GM23338 (cell line): ENCODE data around the gene PCDHGA11. TPM values are rescaled to one million over a fixed set of nuclear protein-coding genes. Genes with fewer than 3 reads are reported as not detected.
A peak's percentile ranks its signal among the peaks of the same experiment; 100 is the strongest.

ENCODE experiments used
- ATAC-seq: fragments of 200-7000 bp; cut with Tn5 transposase; 3 replicates; pipeline ENCODE4 v1.9.1; 2020
- DNase-seq: peaks from one replicate; pipeline ENCODE4 v3.0.0-alpha.2; 2015; ENCODE audit warnings: low spot score
- H2AFZ ChIP-seq: fragments of 200-600 bp; sonication (generic); 2 replicates; pipeline ENCODE4 v1.8.0; 2016; ENCODE audit warnings: antibody characterized with exemption, mild to moderate bottlenecking, moderate library complexity
- H3F3A ChIP-seq: fragments of 200-600 bp; sonication (generic); replicated peaks from 2 replicates; pipeline ENCODE4 v1.8.0; 2017; ENCODE audit warnings: antibody characterized with exemption, mixed run types, low read depth
- H3K27ac ChIP-seq: fragments of 200-600 bp; sonication (generic); 2 replicates; pipeline ENCODE4 v1.6.1; 2016; ENCODE audit warnings: low read depth
- H3K27me3 ChIP-seq: fragments of 200-600 bp; sonication (generic); 2 replicates; pipeline ENCODE4 v1.8.0; 2016; ENCODE audit warnings: mild to moderate bottlenecking, mixed run types, moderate library complexity; ENCODE audit not compliant: insufficient read depth
- H3K36me3 ChIP-seq: fragments of 200-600 bp; sonication (generic); 2 replicates; pipeline ENCODE4 v1.8.0; 2016; ENCODE audit warnings: mild to moderate bottlenecking; ENCODE audit not compliant: insufficient read depth
- H3K4me1 ChIP-seq: fragments of 200-600 bp; sonication (generic); 2 replicates; pipeline ENCODE4 v1.8.0; 2016; ENCODE audit warnings: mild to moderate bottlenecking, moderate library complexity; ENCODE audit not compliant: insufficient read depth
- H3K4me2 ChIP-seq: fragments of 200-600 bp; sonication (generic); 2 replicates; pipeline ENCODE4 v1.7.1; 2017; ENCODE audit warnings: mixed run types
- H3K4me3 ChIP-seq: fragments of 200-600 bp; sonication (generic); 2 replicates; pipeline ENCODE4 v1.6.1; 2016; ENCODE audit warnings: mixed run types
- H3K79me2 ChIP-seq: fragments of 200-600 bp; sonication (generic); replicated peaks from 2 replicates; pipeline ENCODE4 v1.8.0; 2017; ENCODE audit warnings: mild to moderate bottlenecking; ENCODE audit not compliant: insufficient read depth
- H3K9me2 ChIP-seq: fragments of 200-600 bp; sonication (generic); 2 replicates; pipeline ENCODE4 v1.8.0; 2017; ENCODE audit not compliant: insufficient read depth
- H4K20me1 ChIP-seq: fragments of 200-600 bp; sonication (generic); replicated peaks from 2 replicates; pipeline ENCODE4 v1.8.0; 2017; ENCODE audit warnings: mild to moderate bottlenecking; ENCODE audit not compliant: insufficient read depth
- H3K27ac Mint-ChIP-seq: 2 replicates; pipeline ENCODE4 v1.8.0; 2020; ENCODE audit warnings: inconsistent platforms, mild to moderate bottlenecking, moderate library complexity, mixed read lengths
- H3K27me3 Mint-ChIP-seq: 3 replicates; pipeline ENCODE4 v1.8.0; 2022; ENCODE audit warnings: low read depth, mild to moderate bottlenecking, moderate library complexity, mixed read lengths, inconsistent platforms; ENCODE audit not compliant: insufficient read depth, poor library complexity
- H3K36me3 Mint-ChIP-seq: 3 replicates; pipeline ENCODE4 v1.8.0; 2021; ENCODE audit warnings: low read depth, mild to moderate bottlenecking, inconsistent platforms, moderate library complexity, mixed read lengths
- H3K4me1 Mint-ChIP-seq: 3 replicates; pipeline ENCODE4 v1.8.0; 2020; ENCODE audit warnings: mild to moderate bottlenecking, inconsistent platforms, mixed read lengths
- H3K4me3 Mint-ChIP-seq: 3 replicates; pipeline ENCODE4 v1.8.0; 2021; ENCODE audit warnings: moderate library complexity, mild to moderate bottlenecking, inconsistent platforms, mixed read lengths
- H3K9me3 Mint-ChIP-seq: 3 replicates; pipeline ENCODE4 v1.8.0; 2020; ENCODE audit warnings: moderate library complexity, mild to moderate bottlenecking, inconsistent platforms, mixed read lengths
- CREB1 ChIP-seq: fragments of 250-450 bp; sonication (Bioruptor Pico); IDR thresholded peaks from 2 replicates; pipeline ENCODE4 v1.5.0; 2020; ENCODE audit warnings: low read depth, mild to moderate bottlenecking, moderate library complexity
- JUNB ChIP-seq: IDR thresholded peaks from one replicate; pipeline ENCODE4 v1.6.1; 2016; ENCODE audit warnings: antibody characterized with exemption; ENCODE audit not compliant: unreplicated experiment
- NANOG ChIP-seq: IDR thresholded peaks from 2 replicates; pipeline ENCODE4 v1.6.1; 2016; ENCODE audit warnings: antibody characterized with exemption, borderline replicate concordance
- POLR2AphosphoS5 ChIP-seq: IDR thresholded peaks from 2 replicates; pipeline ENCODE4 v1.6.1; 2016; ENCODE audit warnings: antibody characterized with exemption, low read depth
- polyA plus RNA-seq: library from polyadenylated mRNA; unstranded; fragments of >200 nt; fragmentation: Nextera tagmentation; extraction: Ambion mirVana; gene quantifications from 2 replicates; pipeline ENCODE4 v1.2.1, GENCODE V29; 2016
- total RNA-seq: library from RNA; depleted of rRNA; stranded (reverse); fragments of >200 nt; shearing (Covaris generic); gene quantifications from 2 replicates; pipeline ENCODE4 v1.2.3, GENCODE V29; 2014
- TF ChIP-seq, protein P1 (sequence below): fragments of 250-450 bp; sonication (Bioruptor Pico); IDR thresholded peaks from 2 replicates; pipeline ENCODE4 v1.5.0; 2020; ENCODE audit warnings: mild to moderate bottlenecking, moderate library complexity

The PCDHGA11 gene
- total and polyA plus RNA-seq, 2 experiments from 2014 or later: 3.0 to 10.7 TPM

DNA sequence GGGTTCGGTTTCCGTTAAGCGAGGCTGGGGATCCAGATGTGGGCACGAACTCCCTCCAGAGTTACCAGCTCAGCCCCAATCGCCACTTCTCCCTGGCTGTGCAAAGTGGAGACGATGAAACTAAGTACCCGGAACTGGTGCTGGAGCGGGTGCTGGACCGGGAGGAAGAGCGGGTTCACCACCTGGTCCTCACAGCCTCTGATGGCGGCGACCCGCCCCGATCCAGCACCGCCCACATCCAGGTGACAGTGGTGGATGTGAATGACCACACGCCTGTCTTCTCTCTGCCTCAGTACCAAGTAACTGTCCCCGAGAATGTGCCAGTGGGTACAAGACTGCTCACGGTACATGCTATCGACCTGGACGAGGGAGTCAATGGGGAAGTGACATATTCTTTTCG is 37.5 kb upstream of the PCDHGA11 start:
- peaks cover 2% of the 10 kb centered on the region; the same call in 1 of the 2 replicates for H3K27me3 ChIP-seq
- H3K4me2 ChIP-seq: no peak overlapping the region
- no peak for ATAC-seq
- H4K20me1 ChIP-seq: no peaks in the 10 kb centered on the region
- H3K36me3 ChIP-seq: no peaks in the 10 kb centered on the region
- TF ChIP-seq, protein P1, sequence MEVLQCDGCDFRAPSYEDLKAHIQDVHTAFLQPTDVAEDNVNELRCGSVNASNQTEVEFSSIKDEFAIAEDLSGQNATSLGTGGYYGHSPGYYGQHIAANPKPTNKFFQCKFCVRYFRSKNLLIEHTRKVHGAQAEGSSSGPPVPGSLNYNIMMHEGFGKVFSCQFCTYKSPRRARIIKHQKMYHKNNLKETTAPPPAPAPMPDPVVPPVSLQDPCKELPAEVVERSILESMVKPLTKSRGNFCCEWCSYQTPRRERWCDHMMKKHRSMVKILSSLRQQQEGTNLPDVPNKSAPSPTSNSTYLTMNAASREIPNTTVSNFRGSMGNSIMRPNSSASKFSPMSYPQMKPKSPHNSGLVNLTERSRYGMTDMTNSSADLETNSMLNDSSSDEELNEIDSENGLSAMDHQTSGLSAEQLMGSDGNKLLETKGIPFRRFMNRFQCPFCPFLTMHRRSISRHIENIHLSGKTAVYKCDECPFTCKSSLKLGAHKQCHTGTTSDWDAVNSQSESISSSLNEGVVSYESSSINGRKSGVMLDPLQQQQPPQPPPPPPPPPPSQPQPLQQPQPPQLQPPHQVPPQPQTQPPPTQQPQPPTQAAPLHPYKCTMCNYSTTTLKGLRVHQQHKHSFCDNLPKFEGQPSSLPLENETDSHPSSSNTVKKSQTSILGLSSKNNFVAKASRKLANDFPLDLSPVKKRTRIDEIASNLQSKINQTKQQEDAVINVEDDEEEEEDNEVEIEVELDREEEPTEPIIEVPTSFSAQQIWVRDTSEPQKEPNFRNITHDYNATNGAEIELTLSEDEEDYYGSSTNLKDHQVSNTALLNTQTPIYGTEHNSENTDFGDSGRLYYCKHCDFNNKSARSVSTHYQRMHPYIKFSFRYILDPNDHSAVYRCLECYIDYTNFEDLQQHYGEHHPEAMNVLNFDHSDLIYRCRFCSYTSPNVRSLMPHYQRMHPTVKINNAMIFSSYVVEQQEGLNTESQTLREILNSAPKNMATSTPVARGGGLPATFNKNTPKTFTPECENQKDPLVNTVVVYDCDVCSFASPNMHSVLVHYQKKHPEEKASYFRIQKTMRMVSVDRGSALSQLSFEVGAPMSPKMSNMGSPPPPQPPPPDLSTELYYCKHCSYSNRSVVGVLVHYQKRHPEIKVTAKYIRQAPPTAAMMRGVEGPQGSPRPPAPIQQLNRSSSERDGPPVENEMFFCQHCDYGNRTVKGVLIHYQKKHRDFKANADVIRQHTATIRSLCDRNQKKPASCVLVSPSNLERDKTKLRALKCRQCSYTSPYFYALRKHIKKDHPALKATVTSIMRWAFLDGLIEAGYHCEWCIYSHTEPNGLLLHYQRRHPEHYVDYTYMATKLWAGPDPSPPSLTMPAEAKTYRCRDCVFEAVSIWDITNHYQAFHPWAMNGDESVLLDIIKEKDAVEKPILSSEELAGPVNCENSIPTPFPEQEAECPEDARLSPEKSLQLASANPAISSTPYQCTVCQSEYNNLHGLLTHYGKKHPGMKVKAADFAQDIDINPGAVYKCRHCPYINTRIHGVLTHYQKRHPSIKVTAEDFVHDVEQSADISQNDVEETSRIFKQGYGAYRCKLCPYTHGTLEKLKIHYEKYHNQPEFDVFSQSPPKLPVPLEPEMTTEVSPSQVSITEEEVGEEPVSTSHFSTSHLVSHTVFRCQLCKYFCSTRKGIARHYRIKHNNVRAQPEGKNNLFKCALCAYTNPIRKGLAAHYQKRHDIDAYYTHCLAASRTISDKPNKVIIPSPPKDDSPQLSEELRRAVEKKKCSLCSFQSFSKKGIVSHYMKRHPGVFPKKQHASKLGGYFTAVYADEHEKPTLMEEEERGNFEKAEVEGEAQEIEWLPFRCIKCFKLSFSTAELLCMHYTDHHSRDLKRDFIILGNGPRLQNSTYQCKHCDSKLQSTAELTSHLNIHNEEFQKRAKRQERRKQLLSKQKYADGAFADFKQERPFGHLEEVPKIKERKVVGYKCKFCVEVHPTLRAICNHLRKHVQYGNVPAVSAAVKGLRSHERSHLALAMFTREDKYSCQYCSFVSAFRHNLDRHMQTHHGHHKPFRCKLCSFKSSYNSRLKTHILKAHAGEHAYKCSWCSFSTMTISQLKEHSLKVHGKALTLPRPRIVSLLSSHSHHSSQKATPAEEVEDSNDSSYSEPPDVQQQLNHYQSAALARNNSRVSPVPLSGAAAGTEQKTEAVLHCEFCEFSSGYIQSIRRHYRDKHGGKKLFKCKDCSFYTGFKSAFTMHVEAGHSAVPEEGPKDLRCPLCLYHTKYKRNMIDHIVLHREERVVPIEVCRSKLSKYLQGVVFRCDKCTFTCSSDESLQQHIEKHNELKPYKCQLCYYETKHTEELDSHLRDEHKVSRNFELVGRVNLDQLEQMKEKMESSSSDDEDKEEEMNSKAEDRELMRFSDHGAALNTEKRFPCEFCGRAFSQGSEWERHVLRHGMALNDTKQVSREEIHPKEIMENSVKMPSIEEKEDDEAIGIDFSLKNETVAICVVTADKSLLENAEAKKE: no peak
- no peak for TF ChIP-seq JUNB
- no peak for TF ChIP-seq POLR2AphosphoS5
- H3K4me1 ChIP-seq: 0 out of 2 replicates have a peak, but pooled peaks cover 3% of the 10 kb centered on the region
- H2AFZ ChIP-seq: no peak overlapping the region
- H3K27ac Mint-ChIP-seq: no peak overlapping the region
- H3K4me3 ChIP-seq: no peak overlapping the region
- no peaks in the 10 kb centered on the region for H3F3A ChIP-seq
- peaks cover 46% of the 10 kb centered on the region for H3K36me3 Mint-ChIP-seq
- H3K4me3 Mint-ChIP-seq: peak overlapping the region; percentile 85
- DNase-seq: no peak
- peaks cover 10% of the 10 kb centered on the region for H3K27me3 Mint-ChIP-seq
- no peaks in the 10 kb centered on the region for H3K4me1 Mint-ChIP-seq
- no peaks in the 10 kb centered on the region for H3K79me2 ChIP-seq
- H3K9me3 Mint-ChIP-seq: peaks cover 58% of the 10 kb centered on the region
- no peak overlapping the region for H3K27ac ChIP-seq
- no peaks in the 10 kb centered on the region for H3K9me2 ChIP-seq

DNA sequence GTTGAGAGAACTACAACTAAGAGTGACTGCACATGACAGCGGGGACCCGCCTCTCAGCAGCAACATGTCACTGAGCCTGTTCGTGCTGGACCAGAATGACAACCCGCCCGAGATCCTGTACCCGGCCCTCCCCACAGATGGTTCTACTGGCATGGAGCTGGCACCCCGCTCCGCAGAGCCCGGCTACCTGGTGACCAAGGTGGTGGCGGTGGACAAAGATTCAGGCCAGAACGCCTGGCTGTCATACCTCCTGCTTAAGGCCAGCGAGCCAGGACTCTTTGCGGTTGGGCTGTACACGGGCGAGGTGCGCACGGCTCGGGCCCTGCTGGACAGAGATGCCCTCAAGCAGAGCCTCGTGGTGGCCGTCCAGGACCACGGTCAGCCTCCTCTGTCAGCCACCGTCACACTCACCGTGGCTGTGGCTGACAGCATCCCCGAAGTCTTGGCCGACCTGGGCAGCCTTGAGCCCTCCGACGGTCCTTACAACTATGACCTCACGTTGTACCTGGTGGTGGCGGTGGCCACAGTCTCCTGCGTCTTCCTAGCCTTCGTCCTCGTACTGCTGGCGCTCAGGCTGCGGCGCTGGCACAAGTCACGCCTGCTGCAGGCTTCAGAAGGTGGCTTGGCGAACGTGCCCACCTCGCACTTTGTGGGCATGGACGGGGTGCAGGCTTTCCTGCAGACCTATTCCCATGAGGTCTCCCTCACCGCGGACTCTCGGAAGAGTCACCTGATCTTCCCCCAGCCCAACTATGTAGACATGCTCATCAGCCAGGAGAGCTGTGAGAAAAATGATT is 36.2 kb upstream of the PCDHGA11 start:
- H2AFZ ChIP-seq: no peak overlapping the region
- peaks cover 59% of the 10 kb centered on the region for H3K36me3 Mint-ChIP-seq
- 0 out of 2 replicates have a peak, but pooled peaks cover 5% of the 10 kb centered on the region for H3K4me1 ChIP-seq
- H4K20me1 ChIP-seq: no peaks in the 10 kb centered on the region
- no peaks in the 10 kb centered on the region for H3K36me3 ChIP-seq
- no peaks in the 10 kb centered on the region for H3K4me1 Mint-ChIP-seq
- H3K4me2 ChIP-seq: no peak overlapping the region
- H3K27ac ChIP-seq: no peak overlapping the region
- H3F3A ChIP-seq: no peaks in the 10 kb centered on the region
- H3K27me3 ChIP-seq: peaks cover 7% of the 10 kb centered on the region; the same call in 1 of the 2 replicates
- H3K9me3 Mint-ChIP-seq: peaks cover 71% of the 10 kb centered on the region
- H3K9me2 ChIP-seq: no peaks in the 10 kb centered on the region
- H3K27me3 Mint-ChIP-seq: peaks cover 10% of the 10 kb centered on the region
- DNase-seq: no peak
- no peaks in the 10 kb centered on the region for H3K79me2 ChIP-seq
- no peak for ATAC-seq
- H3K4me3 Mint-ChIP-seq: no peak overlapping the region
- no peak overlapping the region for H3K27ac Mint-ChIP-seq
- H3K4me3 ChIP-seq: no peak overlapping the region
- TF ChIP-seq JUNB: no peak
- no peak for TF ChIP-seq CREB1 (CRISPR knock-in tag)
- no peak for TF ChIP-seq POLR2AphosphoS5
- TF ChIP-seq, protein P1: no peak
- no peak for TF ChIP-seq NANOG
